GM23248 (cell line): Measurements from ENCODE around the gene DAZL.

Experiments
- EZH2 ChIP-seq: fragments of 200-600 bp; sonication (generic); IDR thresholded peaks from 2 replicates; pipeline ENCODE4 v1.6.1; 2018; ENCODE audit warnings: antibody characterized with exemption, mild to moderate bottlenecking; ENCODE audit not compliant: insufficient read depth, poor library complexity, severe bottlenecking
- EZH2phosphoT487 ChIP-seq: fragments of 200-600 bp; sonication (generic); IDR thresholded peaks from 2 replicates; pipeline ENCODE4 v1.6.1; 2018; ENCODE audit warnings: antibody characterized with exemption, moderate library complexity, mild to moderate bottlenecking, low read depth; ENCODE audit not compliant: insufficient read depth

GRCh38 chr3:16545413-16546185 is 59.6 kb downstream of the DAZL start:
- TF ChIP-seq EZH2: no peak
- TF ChIP-seq EZH2phosphoT487: no peak
